GM12878 (cell line): ENCODE measurements around the gene MFSD6.

ENCODE experiments used
- CBFB ChIP-seq: IDR thresholded peaks from 2 replicates; pipeline ENCODE4 v1.6.1; 2016; ENCODE audit warnings: antibody characterized with exemption, low read depth
- EP300 ChIP-seq, 2 experiments: fragments of 150-350 bp in 1 of 2; IDR thresholded peaks; 2 replicates each; pipeline ENCODE4 v1.6.1; 2011 to 2012; ENCODE audit warnings: low read depth in 2 of 2, low read length in 2 of 2, borderline replicate concordance in 1 of 2, improper control_type of control experiment in 1 of 2, inconsistent platforms in 1 of 2; ENCODE audit not compliant: control insufficient read depth in 1 of 2
- KAT2A ChIP-seq: conservative IDR thresholded peaks from 2 replicates; pipeline ENCODE4 v1.6.1; 2011; ENCODE audit warnings: low read depth, low read length; ENCODE audit not compliant: control insufficient read depth
- NR2C2 ChIP-seq: IDR thresholded peaks from 2 replicates; pipeline ENCODE4 v1.6.1; 2011; ENCODE audit warnings: borderline replicate concordance, low read depth; ENCODE audit not compliant: control insufficient read depth, insufficient read length
- NR2F1 ChIP-seq: fragments of 450-650 bp; conservative IDR thresholded peaks from 2 replicates; pipeline ENCODE4 v1.6.1; 2017; ENCODE audit warnings: mild to moderate bottlenecking
- PML ChIP-seq: IDR thresholded peaks from 2 replicates; pipeline ENCODE4 v1.6.1; 2012; ENCODE audit warnings: low read length, inconsistent platforms
- SP1 ChIP-seq: IDR thresholded peaks from one replicate; pipeline ENCODE4 v1.6.1; 2011; ENCODE audit warnings: low read depth, low read length
- SPI1 ChIP-seq: IDR thresholded peaks from 2 replicates; pipeline ENCODE4 v1.6.1; 2011; ENCODE audit warnings: low read depth, mild to moderate bottlenecking, low read length, moderate library complexity, borderline replicate concordance; ENCODE audit not compliant: insufficient read depth
- ZNF24 ChIP-seq: fragments of 450-650 bp; IDR thresholded peaks from 2 replicates; pipeline ENCODE4 v1.6.1; 2017; ENCODE audit warnings: antibody characterized with exemption, mild to moderate bottlenecking
- TF ChIP-seq, protein P1 (sequence below), 3 experiments: IDR thresholded peaks in 2 of 3; conservative IDR thresholded peaks in 1 of 3; 2 replicates each; pipeline ENCODE4 v1.5.1; 2011; ENCODE audit warnings: low read depth in 3 of 3, low read length in 3 of 3, mild to moderate bottlenecking in 3 of 3, control low read depth in 2 of 3, moderate library complexity in 2 of 3, inconsistent platforms in 1 of 3, mixed read lengths in 1 of 3; ENCODE audit not compliant: control insufficient read depth in 2 of 3, insufficient read depth in 1 of 3; ENCODE audit errors: extremely low read depth in 1 of 3
- TF ChIP-seq, protein P2 (sequence below): IDR thresholded peaks from 2 replicates; pipeline ENCODE4 v1.6.1; 2012; ENCODE audit warnings: mild to moderate bottlenecking, low read depth, low read length
- TF ChIP-seq, protein P3 (sequence below): fragments of 450-650 bp; IDR thresholded peaks from 2 replicates; pipeline ENCODE4 v1.6.1; 2018; ENCODE audit warnings: mild to moderate bottlenecking, low read depth, moderate library complexity; ENCODE audit not compliant: partially characterized antibody
- TF ChIP-seq, protein P4 (sequence below): fragments of 450-650 bp; IDR thresholded peaks from 2 replicates; pipeline ENCODE4 v1.6.1; 2017; ENCODE audit warnings: mild to moderate bottlenecking

DNA sequence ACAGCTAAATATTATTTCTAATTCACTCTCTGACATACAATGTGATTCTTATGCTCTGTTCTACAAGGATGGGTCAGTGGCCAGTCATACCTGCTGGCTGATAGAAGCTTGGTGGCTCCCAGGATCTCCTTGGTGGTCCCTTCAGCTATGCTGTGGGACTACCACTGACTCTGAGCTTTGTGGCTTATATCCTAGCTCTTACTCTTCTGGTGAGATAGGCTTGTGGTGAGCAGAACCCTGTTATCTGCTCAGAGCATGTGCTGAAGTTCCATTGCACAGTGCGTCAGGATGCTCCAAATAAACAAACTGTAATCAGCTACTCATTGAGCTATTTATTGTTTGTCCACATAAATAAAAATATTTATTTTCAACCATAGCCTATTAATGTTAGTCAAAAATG lies 51.7 kb downstream of the MFSD6 start:
- TF ChIP-seq CBFB = no peak
- TF ChIP-seq, protein P1, sequence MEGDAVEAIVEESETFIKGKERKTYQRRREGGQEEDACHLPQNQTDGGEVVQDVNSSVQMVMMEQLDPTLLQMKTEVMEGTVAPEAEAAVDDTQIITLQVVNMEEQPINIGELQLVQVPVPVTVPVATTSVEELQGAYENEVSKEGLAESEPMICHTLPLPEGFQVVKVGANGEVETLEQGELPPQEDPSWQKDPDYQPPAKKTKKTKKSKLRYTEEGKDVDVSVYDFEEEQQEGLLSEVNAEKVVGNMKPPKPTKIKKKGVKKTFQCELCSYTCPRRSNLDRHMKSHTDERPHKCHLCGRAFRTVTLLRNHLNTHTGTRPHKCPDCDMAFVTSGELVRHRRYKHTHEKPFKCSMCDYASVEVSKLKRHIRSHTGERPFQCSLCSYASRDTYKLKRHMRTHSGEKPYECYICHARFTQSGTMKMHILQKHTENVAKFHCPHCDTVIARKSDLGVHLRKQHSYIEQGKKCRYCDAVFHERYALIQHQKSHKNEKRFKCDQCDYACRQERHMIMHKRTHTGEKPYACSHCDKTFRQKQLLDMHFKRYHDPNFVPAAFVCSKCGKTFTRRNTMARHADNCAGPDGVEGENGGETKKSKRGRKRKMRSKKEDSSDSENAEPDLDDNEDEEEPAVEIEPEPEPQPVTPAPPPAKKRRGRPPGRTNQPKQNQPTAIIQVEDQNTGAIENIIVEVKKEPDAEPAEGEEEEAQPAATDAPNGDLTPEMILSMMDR (IDR thresholded peaks at IDR 0.05 in 2 of 3, conservative IDR thresholded peaks at IDR 0.05 in 1 of 3; ENCODE audit: control insufficient read depth in 2 of 3, extremely low read depth in 1 of 3, insufficient read depth in 1 of 3, low read depth in 3 of 3, low read length in 3 of 3) = no peak
- TF ChIP-seq, protein P2, sequence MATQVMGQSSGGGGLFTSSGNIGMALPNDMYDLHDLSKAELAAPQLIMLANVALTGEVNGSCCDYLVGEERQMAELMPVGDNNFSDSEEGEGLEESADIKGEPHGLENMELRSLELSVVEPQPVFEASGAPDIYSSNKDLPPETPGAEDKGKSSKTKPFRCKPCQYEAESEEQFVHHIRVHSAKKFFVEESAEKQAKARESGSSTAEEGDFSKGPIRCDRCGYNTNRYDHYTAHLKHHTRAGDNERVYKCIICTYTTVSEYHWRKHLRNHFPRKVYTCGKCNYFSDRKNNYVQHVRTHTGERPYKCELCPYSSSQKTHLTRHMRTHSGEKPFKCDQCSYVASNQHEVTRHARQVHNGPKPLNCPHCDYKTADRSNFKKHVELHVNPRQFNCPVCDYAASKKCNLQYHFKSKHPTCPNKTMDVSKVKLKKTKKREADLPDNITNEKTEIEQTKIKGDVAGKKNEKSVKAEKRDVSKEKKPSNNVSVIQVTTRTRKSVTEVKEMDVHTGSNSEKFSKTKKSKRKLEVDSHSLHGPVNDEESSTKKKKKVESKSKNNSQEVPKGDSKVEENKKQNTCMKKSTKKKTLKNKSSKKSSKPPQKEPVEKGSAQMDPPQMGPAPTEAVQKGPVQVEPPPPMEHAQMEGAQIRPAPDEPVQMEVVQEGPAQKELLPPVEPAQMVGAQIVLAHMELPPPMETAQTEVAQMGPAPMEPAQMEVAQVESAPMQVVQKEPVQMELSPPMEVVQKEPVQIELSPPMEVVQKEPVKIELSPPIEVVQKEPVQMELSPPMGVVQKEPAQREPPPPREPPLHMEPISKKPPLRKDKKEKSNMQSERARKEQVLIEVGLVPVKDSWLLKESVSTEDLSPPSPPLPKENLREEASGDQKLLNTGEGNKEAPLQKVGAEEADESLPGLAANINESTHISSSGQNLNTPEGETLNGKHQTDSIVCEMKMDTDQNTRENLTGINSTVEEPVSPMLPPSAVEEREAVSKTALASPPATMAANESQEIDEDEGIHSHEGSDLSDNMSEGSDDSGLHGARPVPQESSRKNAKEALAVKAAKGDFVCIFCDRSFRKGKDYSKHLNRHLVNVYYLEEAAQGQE = no peak
- TF ChIP-seq ZNF24 = no peak
- TF ChIP-seq PML = no peak
- no peak for TF ChIP-seq NR2F1
- no peak for TF ChIP-seq NR2C2
- TF ChIP-seq KAT2A = no peak
- TF ChIP-seq, protein P3, sequence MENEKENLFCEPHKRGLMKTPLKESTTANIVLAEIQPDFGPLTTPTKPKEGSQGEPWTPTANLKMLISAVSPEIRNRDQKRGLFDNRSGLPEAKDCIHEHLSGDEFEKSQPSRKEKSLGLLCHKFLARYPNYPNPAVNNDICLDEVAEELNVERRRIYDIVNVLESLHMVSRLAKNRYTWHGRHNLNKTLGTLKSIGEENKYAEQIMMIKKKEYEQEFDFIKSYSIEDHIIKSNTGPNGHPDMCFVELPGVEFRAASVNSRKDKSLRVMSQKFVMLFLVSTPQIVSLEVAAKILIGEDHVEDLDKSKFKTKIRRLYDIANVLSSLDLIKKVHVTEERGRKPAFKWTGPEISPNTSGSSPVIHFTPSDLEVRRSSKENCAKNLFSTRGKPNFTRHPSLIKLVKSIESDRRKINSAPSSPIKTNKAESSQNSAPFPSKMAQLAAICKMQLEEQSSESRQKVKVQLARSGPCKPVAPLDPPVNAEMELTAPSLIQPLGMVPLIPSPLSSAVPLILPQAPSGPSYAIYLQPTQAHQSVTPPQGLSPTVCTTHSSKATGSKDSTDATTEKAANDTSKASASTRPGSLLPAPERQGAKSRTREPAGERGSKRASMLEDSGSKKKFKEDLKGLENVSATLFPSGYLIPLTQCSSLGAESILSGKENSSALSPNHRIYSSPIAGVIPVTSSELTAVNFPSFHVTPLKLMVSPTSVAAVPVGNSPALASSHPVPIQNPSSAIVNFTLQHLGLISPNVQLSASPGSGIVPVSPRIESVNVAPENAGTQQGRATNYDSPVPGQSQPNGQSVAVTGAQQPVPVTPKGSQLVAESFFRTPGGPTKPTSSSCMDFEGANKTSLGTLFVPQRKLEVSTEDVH = no peak
- no peak for TF ChIP-seq SPI1
- no peak for TF ChIP-seq SP1
- TF ChIP-seq, protein P4, sequence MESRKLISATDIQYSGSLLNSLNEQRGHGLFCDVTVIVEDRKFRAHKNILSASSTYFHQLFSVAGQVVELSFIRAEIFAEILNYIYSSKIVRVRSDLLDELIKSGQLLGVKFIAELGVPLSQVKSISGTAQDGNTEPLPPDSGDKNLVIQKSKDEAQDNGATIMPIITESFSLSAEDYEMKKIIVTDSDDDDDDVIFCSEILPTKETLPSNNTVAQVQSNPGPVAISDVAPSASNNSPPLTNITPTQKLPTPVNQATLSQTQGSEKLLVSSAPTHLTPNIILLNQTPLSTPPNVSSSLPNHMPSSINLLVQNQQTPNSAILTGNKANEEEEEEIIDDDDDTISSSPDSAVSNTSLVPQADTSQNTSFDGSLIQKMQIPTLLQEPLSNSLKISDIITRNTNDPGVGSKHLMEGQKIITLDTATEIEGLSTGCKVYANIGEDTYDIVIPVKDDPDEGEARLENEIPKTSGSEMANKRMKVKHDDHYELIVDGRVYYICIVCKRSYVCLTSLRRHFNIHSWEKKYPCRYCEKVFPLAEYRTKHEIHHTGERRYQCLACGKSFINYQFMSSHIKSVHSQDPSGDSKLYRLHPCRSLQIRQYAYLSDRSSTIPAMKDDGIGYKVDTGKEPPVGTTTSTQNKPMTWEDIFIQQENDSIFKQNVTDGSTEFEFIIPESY = no peak
- TF ChIP-seq EP300 (IDR thresholded peaks at IDR 0.05; ENCODE audit: borderline replicate concordance in 1 of 2, control insufficient read depth in 1 of 2, low read depth in 2 of 2, low read length in 2 of 2) = no peak
